Measurements from ENCODE around the gene HOXA6. TPM values are rescaled to one million over a fixed set of nuclear protein-coding genes. Genes with fewer than 3 reads are reported as not detected.

HOXA6 gene
- total and polyA plus RNA-seq, 2 experiments from 2014 or later: not detected

DNA sequence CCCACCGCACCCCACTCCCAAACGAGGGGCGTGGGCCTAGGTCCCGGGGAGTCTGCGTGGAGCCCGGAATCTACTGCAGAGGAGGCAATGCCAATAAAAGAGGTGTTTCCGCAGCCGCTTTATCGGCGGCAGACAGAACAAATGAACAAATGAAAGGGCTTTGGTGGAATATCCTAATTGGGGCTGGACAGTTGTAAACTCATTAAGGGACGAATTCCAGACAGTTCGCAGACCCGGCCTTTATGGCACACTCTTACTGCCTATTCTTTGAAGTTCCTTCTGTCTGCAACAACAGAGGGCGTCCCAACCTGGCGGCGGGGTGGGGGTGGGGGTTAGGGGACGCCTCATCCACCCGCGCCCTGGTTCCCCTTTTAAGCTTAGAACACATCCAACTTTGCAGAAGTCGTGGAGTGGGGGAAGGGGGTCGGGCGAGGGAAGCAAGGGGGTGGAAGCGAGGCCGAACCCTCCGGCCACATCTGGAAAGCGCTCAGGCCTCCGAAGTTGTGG, 13.7 kb upstream of the HOXA6 start:
- H3K9me3 ChIP-seq (ENCODE audit: low read depth): no peaks in the 10 kb centered on the region
- H3K36me3 ChIP-seq: no peaks in the 10 kb centered on the region
- H3K27me3 ChIP-seq: peaks cover 100% of the 10 kb centered on the region
- no peak for DNase-seq (ENCODE audit: low read depth in 1 of 2, low spot score in 1 of 2)
- TF ChIP-seq, protein P1, sequence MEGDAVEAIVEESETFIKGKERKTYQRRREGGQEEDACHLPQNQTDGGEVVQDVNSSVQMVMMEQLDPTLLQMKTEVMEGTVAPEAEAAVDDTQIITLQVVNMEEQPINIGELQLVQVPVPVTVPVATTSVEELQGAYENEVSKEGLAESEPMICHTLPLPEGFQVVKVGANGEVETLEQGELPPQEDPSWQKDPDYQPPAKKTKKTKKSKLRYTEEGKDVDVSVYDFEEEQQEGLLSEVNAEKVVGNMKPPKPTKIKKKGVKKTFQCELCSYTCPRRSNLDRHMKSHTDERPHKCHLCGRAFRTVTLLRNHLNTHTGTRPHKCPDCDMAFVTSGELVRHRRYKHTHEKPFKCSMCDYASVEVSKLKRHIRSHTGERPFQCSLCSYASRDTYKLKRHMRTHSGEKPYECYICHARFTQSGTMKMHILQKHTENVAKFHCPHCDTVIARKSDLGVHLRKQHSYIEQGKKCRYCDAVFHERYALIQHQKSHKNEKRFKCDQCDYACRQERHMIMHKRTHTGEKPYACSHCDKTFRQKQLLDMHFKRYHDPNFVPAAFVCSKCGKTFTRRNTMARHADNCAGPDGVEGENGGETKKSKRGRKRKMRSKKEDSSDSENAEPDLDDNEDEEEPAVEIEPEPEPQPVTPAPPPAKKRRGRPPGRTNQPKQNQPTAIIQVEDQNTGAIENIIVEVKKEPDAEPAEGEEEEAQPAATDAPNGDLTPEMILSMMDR (IDR thresholded peaks at IDR 0.05; ENCODE audit: low read depth, low read length): no peak
- no peaks in the 10 kb centered on the region for H3K4me1 ChIP-seq (ENCODE audit: low read depth)
- H3K4me3 ChIP-seq: peak overlapping the region; percentile 45
- no peak overlapping the region for H3K27ac ChIP-seq

DNA sequence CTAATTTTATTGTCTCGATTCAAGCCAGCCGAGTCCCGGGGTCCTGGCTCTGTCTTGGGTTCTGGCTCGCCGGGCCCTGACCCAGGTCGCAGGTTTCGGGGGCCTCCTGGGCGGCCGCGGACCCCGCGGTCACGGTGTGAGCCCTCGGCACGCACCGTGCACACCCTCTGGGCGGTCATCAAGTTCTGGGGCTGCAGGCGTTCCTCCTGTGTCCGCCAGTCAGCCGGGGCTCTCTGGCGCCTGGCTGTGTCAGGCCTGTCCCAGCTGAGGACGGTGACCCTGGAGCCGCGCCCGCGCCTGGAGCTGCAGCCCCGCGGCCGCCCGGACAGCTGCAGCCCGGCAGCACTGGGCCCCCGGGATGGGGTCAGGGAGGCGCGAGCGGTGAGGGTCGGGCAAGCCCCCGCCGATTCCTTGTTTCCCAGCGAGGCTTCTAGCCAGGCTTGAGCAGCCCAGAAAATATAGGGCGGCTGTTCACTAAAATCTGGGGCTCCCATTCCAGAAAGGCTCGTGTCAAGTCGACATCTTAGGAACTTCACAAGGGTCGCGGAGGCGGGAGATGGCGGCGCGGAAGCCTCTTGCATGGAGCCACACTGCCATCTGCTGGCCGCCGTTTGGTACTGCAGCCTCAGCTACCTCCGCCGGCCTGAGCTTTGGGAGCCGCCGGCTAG, 13.1 kb upstream of the HOXA6 start:
- Histone ChIP-seq H3K27me3 (peaks cover 100% of the 10 kb centered on the region), H3K9me3 (ENCODE audit: low read depth) (no peaks in the 10 kb centered on the region), H3K27ac (no peak overlapping the region), H3K4me3 (peak overlapping the region; percentile 45), H3K4me1 (ENCODE audit: low read depth) (no peaks in the 10 kb centered on the region), H3K36me3 (no peaks in the 10 kb centered on the region)
- peak; percentile 84 to 86 for DNase-seq (ENCODE audit: low read depth in 1 of 2, low spot score in 1 of 2)
- TF ChIP-seq, protein P1 (IDR thresholded peaks at IDR 0.05; ENCODE audit: low read depth, low read length): peak; percentile 95

DNA sequence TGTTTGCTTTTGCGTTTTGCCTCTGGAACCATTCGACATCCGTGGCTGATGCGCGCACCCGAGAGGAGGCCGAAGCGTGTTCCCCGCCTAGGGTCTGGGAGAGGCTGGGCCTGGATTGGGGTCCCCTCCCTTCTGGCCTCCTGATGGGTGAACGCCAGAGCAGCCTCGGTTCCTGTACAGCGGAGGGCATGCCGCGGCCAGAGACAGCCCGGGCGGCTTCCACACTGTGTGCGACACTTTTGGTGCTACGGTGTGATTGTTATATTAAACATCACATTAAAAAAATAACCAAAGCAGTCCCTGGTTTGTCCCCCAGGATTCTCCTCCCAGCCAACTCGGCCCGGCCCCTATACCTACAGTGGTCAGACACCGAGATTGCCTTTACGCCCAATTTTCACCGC, 12.6 kb upstream of the HOXA6 start:
- H3K4me3 ChIP-seq: peak overlapping the region; percentile 45
- TF ChIP-seq, protein P1 (IDR thresholded peaks at IDR 0.05; ENCODE audit: low read depth, low read length): no peak
- no peak overlapping the region for H3K27ac ChIP-seq
- H3K4me1 ChIP-seq (ENCODE audit: low read depth): no peaks in the 10 kb centered on the region
- H3K9me3 ChIP-seq (ENCODE audit: low read depth): no peaks in the 10 kb centered on the region
- no peak for DNase-seq (ENCODE audit: low read depth in 1 of 2, low spot score in 1 of 2)
- peaks cover 100% of the 10 kb centered on the region for H3K27me3 ChIP-seq
- no peaks in the 10 kb centered on the region for H3K36me3 ChIP-seq

DNA sequence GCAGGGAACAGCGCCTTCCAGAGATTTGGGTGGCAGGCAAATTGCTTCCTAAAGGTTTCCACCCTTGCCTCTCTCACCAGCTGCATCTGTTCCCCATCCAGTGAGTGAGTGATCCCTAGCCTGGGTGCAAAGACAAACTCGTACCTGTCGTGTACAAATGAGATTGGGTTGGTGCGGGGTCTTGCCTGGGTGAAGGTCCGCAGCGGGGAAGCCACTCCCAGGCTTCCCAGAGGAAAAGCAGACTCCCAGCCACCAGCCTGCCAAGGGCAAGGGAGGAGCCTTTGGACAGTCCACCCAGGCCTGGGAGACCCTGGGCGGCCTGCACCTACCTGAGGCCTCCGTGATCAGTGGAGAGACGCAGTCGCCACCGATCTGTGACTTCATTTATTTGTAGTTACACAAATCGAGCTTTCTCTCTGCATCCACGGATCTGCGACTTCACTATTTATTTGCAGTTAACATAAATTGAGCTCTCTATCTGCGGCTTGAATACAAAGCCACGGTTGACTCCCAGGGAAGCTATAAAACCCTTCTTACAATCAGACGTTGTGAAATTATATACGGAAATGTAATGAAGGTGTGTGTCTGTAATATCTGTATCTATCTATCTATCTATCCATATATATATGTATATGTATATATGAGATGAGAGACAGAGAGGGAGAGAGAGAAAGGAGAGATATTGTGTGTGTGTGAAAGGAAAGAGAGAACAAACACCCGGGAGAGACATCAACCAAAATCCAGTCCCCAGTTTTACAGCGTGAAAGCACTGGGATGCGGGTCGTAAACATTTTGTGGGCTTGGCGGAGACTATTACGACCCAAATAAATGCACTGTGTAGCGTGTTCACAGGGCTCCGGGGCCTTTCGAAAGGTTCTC, 11.9 kb upstream of the HOXA6 start:
- H3K36me3 ChIP-seq: no peaks in the 10 kb centered on the region
- no peaks in the 10 kb centered on the region for H3K9me3 ChIP-seq (ENCODE audit: low read depth)
- no peak overlapping the region for H3K27ac ChIP-seq
- no peak overlapping the region for H3K4me3 ChIP-seq
- no peak for DNase-seq (ENCODE audit: low read depth in 1 of 2, low spot score in 1 of 2)
- TF ChIP-seq, protein P1 (IDR thresholded peaks at IDR 0.05; ENCODE audit: low read depth, low read length): no peak
- no peaks in the 10 kb centered on the region for H3K4me1 ChIP-seq (ENCODE audit: low read depth)
- peaks cover 100% of the 10 kb centered on the region for H3K27me3 ChIP-seq

DNA sequence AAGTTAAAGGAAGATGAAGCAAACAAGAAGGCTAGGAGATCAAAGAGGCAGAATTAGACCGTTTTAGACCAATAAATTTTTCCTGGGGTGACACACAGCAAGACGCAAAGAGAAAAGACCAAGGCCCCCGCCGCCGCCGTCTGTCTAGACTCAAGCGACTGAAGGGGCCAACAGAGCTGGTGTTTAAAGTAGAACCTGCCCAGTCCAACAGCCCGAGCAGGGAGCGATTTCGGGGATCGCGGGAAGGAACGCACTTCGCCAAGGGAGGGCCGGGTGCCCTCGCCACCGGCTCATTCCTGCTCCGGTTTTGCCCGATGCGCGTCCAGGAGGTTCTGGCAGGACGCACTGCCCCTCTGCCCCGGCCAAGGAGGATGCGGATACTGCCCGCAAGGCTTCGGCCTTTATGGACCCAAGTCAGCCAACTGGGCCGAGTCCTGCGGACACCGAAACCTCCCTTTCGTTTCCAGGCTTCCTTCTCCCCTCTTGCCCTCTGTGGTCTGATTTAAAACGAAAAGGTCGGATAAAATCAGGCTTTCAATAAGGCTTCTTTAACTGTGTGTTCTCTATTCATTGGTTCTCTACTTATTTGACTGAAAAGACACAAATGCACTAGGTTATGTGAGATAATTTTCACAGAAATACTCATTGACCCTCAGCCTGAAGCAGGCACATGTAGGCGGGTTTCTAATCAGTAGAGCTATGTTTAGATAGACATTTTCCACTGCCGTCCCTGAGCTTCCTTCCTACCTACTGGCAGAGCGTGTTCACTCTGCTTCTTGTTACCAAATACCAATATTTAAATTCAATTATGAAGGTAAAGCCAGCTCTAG, 11.1 kb upstream of the HOXA6 start:
- no peaks in the 10 kb centered on the region for H3K4me1 ChIP-seq (ENCODE audit: low read depth)
- DNase-seq (ENCODE audit: low read depth in 1 of 2, low spot score in 1 of 2): no peak
- H3K27ac ChIP-seq: no peak overlapping the region

More for the DNA sequence above, 11.1 kb upstream of the HOXA6 start:
- H3K27me3 ChIP-seq: peaks cover 100% of the 10 kb centered on the region
- TF ChIP-seq, protein P1 (IDR thresholded peaks at IDR 0.05; ENCODE audit: low read depth, low read length): no peak
- H3K4me3 ChIP-seq: no peak overlapping the region
- H3K9me3 ChIP-seq (ENCODE audit: low read depth): no peaks in the 10 kb centered on the region
- no peaks in the 10 kb centered on the region for H3K36me3 ChIP-seq

Measured in cardiac muscle cell (in vitro differentiated cells and primary cell).